OCI-LY7 (cell line): Measurements from ENCODE around the gene SPSB1.

ENCODE experiments used
- CTCF ChIP-seq: fragments of 200-600 bp; sonication (generic); conservative IDR thresholded peaks from 2 replicates; pipeline ENCODE4 v1.5.1; 2014; ENCODE audit warnings: mild to moderate bottlenecking, antibody characterized with exemption, low read length, moderate library complexity, mixed read lengths
- EZH2phosphoT487 ChIP-seq: fragments of 200-600 bp; sonication (generic); IDR thresholded peaks from 2 replicates; pipeline ENCODE4 v1.6.1; 2018; ENCODE audit warnings: low read depth, borderline replicate concordance, mild to moderate bottlenecking, mixed run types, antibody characterized with exemption, low read length, moderate library complexity, mixed read lengths

GRCh38 chr1:9300573-9300972, 7.9 kb downstream of the SPSB1 start:
- TF ChIP-seq CTCF (no peak), EZH2phosphoT487 (no peak)
